ENCODE data around the gene SF3B5.

DNA sequence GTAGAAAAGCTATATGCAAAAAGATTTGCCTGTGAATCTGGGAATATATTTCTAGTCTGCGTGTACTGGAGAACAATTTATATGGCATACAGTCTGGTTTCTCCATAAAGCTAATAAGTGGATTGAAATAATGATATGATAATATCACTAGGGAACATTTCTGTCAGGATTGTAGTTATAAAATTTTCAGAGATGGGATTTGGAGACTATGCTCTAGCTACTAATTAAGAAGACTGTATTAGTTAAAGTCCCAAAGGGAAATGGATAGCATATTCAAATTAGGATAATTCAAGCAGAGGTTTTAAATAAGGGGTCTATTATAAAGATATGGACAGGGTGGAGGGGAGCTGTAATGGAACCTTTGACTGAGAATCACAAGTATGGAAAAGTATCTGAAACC lies 47.7 kb upstream of the SF3B5 start:
- TF ChIP-seq CTCF (conservative IDR thresholded peaks at IDR 0.05; ENCODE audit: low read length) (no peak), EZH2phosphoT487 (IDR thresholded peaks at IDR 0.05; ENCODE audit: borderline replicate concordance) (no peak)
